ENCODE data around the gene IL12RB1.
"Not testable (repeated sequence)": the region's sequence is repeated elsewhere in the genome, so short reads cannot be mapped to it uniquely, and the experiment has no call there.

DNA sequence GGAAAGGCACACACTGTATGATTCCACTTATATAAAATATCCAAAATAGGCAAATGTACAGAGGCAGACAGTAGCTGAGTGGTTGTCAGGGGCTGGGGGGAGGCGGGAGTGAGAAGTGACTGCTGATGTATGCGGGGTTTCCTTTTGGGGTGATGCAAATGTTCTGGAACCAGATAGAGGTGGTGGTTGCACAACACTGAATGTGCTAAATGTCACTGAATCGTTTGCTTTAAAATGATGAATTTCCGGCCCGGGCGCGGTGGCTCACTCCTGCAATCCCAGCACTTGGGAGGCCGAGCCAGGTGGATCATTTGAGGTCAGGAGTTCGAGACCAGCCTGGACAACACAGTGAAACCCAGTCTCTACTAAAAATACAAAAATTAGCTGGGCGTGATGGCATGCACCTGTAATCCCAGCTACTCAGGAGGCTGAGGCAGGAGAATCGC lies 2.4 kb upstream of the IL12RB1 start:
- not testable (repeated sequence) for TF ChIP-seq TARDBP (IDR thresholded peaks at IDR 0.05); BHLHE40 (IDR thresholded peaks at IDR 0.05; ENCODE audit: borderline replicate concordance); CTBP1 (IDR thresholded peaks at IDR 0.05; ENCODE audit: borderline replicate concordance); LEF1 (IDR thresholded peaks at IDR 0.05; ENCODE audit: borderline replicate concordance); SP1 (IDR thresholded peaks at IDR 0.05); FOXM1 (IDR thresholded peaks at IDR 0.05; ENCODE audit: borderline replicate concordance); ZNF384 (IDR thresholded peaks at IDR 0.05); SUZ12 (IDR thresholded peaks at IDR 0.05); FOXK2 (IDR thresholded peaks at IDR 0.05); ELF4 (IDR thresholded peaks at IDR 0.05)
- TF ChIP-seq, protein P1, sequence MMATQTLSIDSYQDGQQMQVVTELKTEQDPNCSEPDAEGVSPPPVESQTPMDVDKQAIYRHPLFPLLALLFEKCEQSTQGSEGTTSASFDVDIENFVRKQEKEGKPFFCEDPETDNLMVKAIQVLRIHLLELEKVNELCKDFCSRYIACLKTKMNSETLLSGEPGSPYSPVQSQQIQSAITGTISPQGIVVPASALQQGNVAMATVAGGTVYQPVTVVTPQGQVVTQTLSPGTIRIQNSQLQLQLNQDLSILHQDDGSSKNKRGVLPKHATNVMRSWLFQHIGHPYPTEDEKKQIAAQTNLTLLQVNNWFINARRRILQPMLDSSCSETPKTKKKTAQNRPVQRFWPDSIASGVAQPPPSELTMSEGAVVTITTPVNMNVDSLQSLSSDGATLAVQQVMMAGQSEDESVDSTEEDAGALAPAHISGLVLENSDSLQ (IDR thresholded peaks at IDR 0.05) = not testable (repeated sequence)

Data from HEK293T (cell line).